Measurements from ENCODE around the gene MALAT1.
A peak's percentile ranks its signal among the peaks of the same experiment; 100 is the strongest.

Gene MALAT1

DNA sequence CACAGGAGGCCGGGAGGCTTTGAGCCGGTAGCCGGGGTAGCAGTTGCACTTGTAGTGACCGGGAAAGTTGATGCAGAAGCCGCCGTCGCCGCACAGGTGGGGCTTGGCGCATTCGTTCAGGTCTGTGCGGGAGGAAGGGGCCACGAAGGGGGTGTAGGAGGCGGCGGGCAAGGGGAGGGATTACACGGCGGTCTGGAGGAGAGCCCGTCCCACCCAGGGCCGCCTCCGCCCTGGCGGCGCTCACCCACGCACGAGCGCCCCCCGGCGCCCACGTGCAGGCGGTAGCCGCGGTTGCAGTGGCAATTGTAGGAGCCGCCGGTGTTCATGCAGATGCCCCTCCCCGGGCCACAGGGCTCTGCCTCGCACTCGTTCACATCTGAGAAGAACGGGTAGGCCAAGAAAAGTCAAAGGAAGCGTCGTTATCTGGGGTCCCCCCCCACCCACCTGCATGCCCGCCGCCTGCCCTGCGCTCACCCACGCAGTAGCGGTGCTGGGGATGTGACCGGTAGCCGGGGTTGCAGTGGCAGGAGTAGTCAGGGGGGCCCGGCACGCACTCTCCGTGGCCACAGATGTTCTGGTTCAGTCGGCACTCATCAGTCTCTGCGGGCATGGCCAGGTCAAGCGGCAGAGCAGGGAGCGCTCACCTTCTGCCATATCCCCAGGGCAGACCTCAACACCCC, 48.7 kb downstream of the MALAT1 start:
- no peak overlapping the region for H3K27ac ChIP-seq
- no peak for TF ChIP-seq CTCF (IDR thresholded peaks at IDR 0.05)

DNA sequence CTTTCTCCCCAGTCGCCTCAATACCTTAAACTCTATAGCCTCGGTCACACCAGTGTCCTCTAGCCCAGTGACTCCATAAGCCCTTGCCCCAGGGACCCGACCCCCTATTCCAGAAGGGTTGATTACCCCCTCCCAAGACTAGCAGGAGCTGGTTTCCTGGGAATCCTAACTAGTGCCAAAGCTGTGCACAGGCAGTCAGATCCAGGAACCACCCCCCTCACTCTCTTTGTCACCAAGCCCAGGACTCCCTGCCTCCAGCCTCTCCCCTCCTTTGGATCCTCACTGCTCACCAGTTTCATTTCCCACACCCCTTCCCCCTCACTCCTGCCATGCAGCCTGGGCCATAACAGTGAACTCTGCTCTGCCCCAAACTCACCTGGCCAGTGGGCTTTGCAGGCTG, 49.5 kb downstream of the MALAT1 start:
- H3K27ac ChIP-seq: no peak overlapping the region
- H3K9me3 ChIP-seq (ENCODE audit: control insufficient read depth, low read length): no peaks in the 10 kb centered on the region
- H3K4me1 ChIP-seq: no peaks in the 10 kb centered on the region
- H3K4me3 ChIP-seq (ENCODE audit: low read depth, low read length): no peak overlapping the region
- H3K4me2 ChIP-seq (ENCODE audit: low read length): no peak overlapping the region
- no peak overlapping the region for H3K9ac ChIP-seq
- H3K36me3 ChIP-seq (ENCODE audit: control insufficient read depth, insufficient read depth, low read length): no peaks in the 10 kb centered on the region
- peaks cover 3% of the 10 kb centered on the region for H3K79me2 ChIP-seq
- H2AFZ ChIP-seq: no peak overlapping the region
- H3K27me3 ChIP-seq (ENCODE audit: control insufficient read depth, insufficient read depth, low read length): no peaks in the 10 kb centered on the region
- no peak for TF ChIP-seq CTCF (IDR thresholded peaks at IDR 0.05)

More for the DNA sequence above, 48.7 kb downstream of the MALAT1 start:
- Histone ChIP-seq H2AFZ (no peak overlapping the region), H3K27me3 (ENCODE audit: control insufficient read depth, insufficient read depth, low read length) (no peaks in the 10 kb centered on the region), H3K79me2 (peaks cover 3% of the 10 kb centered on the region), H3K4me3 (ENCODE audit: low read depth, low read length) (no peak overlapping the region), H3K9me3 (ENCODE audit: control insufficient read depth, low read length) (no peaks in the 10 kb centered on the region), H3K4me1 (no peaks in the 10 kb centered on the region), H3K4me2 (ENCODE audit: low read length) (no peak overlapping the region), H3K9ac (no peak overlapping the region), H3K36me3 (ENCODE audit: control insufficient read depth, insufficient read depth, low read length) (no peaks in the 10 kb centered on the region)

- H3K9me3 ChIP-seq (ENCODE audit: control insufficient read depth, low read length): no peaks in the 10 kb centered on the region
- no peak for TF ChIP-seq CTCF (IDR thresholded peaks at IDR 0.05)
- H3K4me3 ChIP-seq (ENCODE audit: low read depth, low read length): no peak overlapping the region
- no peaks in the 10 kb centered on the region for H3K27me3 ChIP-seq (ENCODE audit: control insufficient read depth, insufficient read depth, low read length)
- H3K36me3 ChIP-seq (ENCODE audit: control insufficient read depth, insufficient read depth, low read length): no peaks in the 10 kb centered on the region
- H3K79me2 ChIP-seq: peaks cover 3% of the 10 kb centered on the region
- H3K4me1 ChIP-seq: no peaks in the 10 kb centered on the region
- H3K9ac ChIP-seq: no peak overlapping the region
- H2AFZ ChIP-seq: no peak overlapping the region
- H3K27ac ChIP-seq: no peak overlapping the region
- H3K4me2 ChIP-seq (ENCODE audit: low read length): no peak overlapping the region
Observed at GRCh38 chr11:65549096-65549495, 50.3 kb downstream of the MALAT1 start.

- H3K27me3 ChIP-seq (ENCODE audit: control insufficient read depth, insufficient read depth, low read length): no peaks in the 10 kb centered on the region
- no peak overlapping the region for H3K9ac ChIP-seq
- no peak overlapping the region for H3K4me3 ChIP-seq (ENCODE audit: low read depth, low read length)
- H3K4me2 ChIP-seq (ENCODE audit: low read length): no peak overlapping the region
- no peak overlapping the region for H3K27ac ChIP-seq
- H3K4me1 ChIP-seq: peaks cover 9% of the 10 kb centered on the region
- H3K36me3 ChIP-seq (ENCODE audit: control insufficient read depth, insufficient read depth, low read length): no peaks in the 10 kb centered on the region
- peak; percentile 51 for TF ChIP-seq CTCF (IDR thresholded peaks at IDR 0.05)
- H3K79me2 ChIP-seq: peaks cover 3% of the 10 kb centered on the region
- H2AFZ ChIP-seq: no peak overlapping the region
- H3K9me3 ChIP-seq (ENCODE audit: control insufficient read depth, low read length): no peaks in the 10 kb centered on the region
Observed at GRCh38 chr11:65551572-65552387, 52.9 kb downstream of the MALAT1 start.
